HCT116 (cell line): ENCODE measurements around the gene CLTA. TPM values are rescaled to one million over a fixed set of nuclear protein-coding genes. Genes with fewer than 3 reads are reported as not detected.
"Not testable (repeated sequence)": the region's sequence is repeated elsewhere in the genome, so short reads cannot be mapped to it uniquely, and the experiment has no call there.

Experiments
- ATAC-seq: fragments of 200-7000 bp; cut with Tn5 transposase; 2 replicates; pipeline ENCODE4 v1.9.1; 2020; ENCODE audit warnings: mild to moderate bottlenecking, moderate library complexity
- BruUV-seq: library from RNA; stranded (reverse); fragments of 400-500 nt; replicated peaks from 2 replicates; lab custom pipeline; 2021; lab: Mats Ljungman, UMichigan
- CTCF ChIA-PET: fragments of 300-600 bp; sonication (Branson Sonifier 250); formaldehyde crosslinking; loops from one replicate; lab custom pipeline; 2021; ENCODE audit warnings: antibody characterized with exemption; lab: Charles Lee
- POLR2A ChIA-PET: fragments of 300-600, 350-600 bp; sonication (Branson Sonifier 250); formaldehyde crosslinking; loops from one replicate; lab custom pipeline; 2021; ENCODE audit warnings: antibody characterized with exemption; lab: Charles Lee
- RAD21 ChIA-PET, 2 experiments: fragments of 300-600 bp; sonication (Branson Sonifier 250); formaldehyde crosslinking; loops; one replicate each; lab custom pipeline; 2023; ENCODE audit warnings: low total read pairs in 2 of 2; ENCODE audit not compliant: uncharacterized antibody in 2 of 2, unreplicated experiment in 2 of 2, low non-redundant PET in 1 of 2; lab: Charles Lee
- DNase-seq: peaks from one replicate; pipeline ENCODE4 v3.0.0-alpha.2; 2010; ENCODE audit warnings: low read depth, low spot score
- H2AFZ ChIP-seq: fragments of 200-600 bp; shearing (Covaris generic), sonication (generic); 2 replicates; pipeline ENCODE4 v1.6.1; 2017; ENCODE audit warnings: low read depth, mixed run types, mixed read lengths, antibody characterized with exemption, low read length; ENCODE audit not compliant: poor library complexity, severe bottlenecking
- H3K27ac ChIP-seq: 2 replicates; pipeline ENCODE4 v1.5.1; 2012; ENCODE audit warnings: low read depth, low read length
- H3K27me3 ChIP-seq: fragments of 200-600 bp; sonication (generic); 2 replicates; pipeline ENCODE4 v1.6.1; 2016; ENCODE audit warnings: mixed run types, low read length, mixed read lengths; ENCODE audit not compliant: insufficient read depth
- H3K36me3 ChIP-seq, 2 experiments: fragments of 200-500 bp in 1 of 2; fragments of 200-600 bp in 1 of 2; sonication (Bioruptor generic) in 1 of 2; sonication (generic) in 1 of 2; 2 replicates each; pipeline versions ENCODE4 v1.5.1 to v1.6.1; 2014 to 2016; ENCODE audit warnings: low read length in 2 of 2, inconsistent platforms in 1 of 2, mixed read lengths in 1 of 2, mixed run types in 1 of 2; ENCODE audit not compliant: insufficient read depth in 2 of 2, control insufficient read depth in 1 of 2
- H3K4me1 ChIP-seq, 2 experiments: fragments of 200-600 bp in 1 of 2; sonication (generic) in 1 of 2; 2 replicates each; pipeline versions ENCODE4 v1.5.1 to v1.6.1; 2012 to 2017; ENCODE audit warnings: low read length in 2 of 2, inconsistent platforms in 1 of 2, mild to moderate bottlenecking in 1 of 2, mixed read lengths in 1 of 2, mixed run types in 1 of 2, moderate library complexity in 1 of 2; ENCODE audit not compliant: insufficient read depth in 2 of 2, control insufficient read depth in 1 of 2
- H3K4me2 ChIP-seq: fragments of 200-600 bp; sonication (generic); 2 replicates; pipeline ENCODE4 v1.6.1; 2017; ENCODE audit warnings: mixed run types, low read length, mixed read lengths
- H3K4me3 ChIP-seq, 2 experiments: fragments of 200-600 bp in 1 of 2; sonication (generic) in 1 of 2; replicated peaks in 1 of 2; 2 replicates each; pipeline ENCODE4 v1.5.1; 2011 to 2016; ENCODE audit warnings: low read length in 2 of 2, control low read depth in 1 of 2, low read depth in 1 of 2, mild to moderate bottlenecking in 1 of 2, mixed read lengths in 1 of 2, mixed run types in 1 of 2
- H3K79me2 ChIP-seq: fragments of 200-600 bp; sonication (generic); 2 replicates; pipeline ENCODE4 v1.6.1; 2017; ENCODE audit warnings: mild to moderate bottlenecking, mixed run types, low read length, moderate library complexity, mixed read lengths; ENCODE audit not compliant: insufficient read depth
- H3K9ac ChIP-seq: fragments of 200-600 bp; sonication (generic); 2 replicates; pipeline ENCODE4 v1.6.1; 2016; ENCODE audit warnings: low read length, mixed read lengths
- H3K9me2 ChIP-seq: fragments of 200-600 bp; sonication (generic), shearing (Covaris generic); 2 replicates; pipeline ENCODE4 v1.6.1; 2017; ENCODE audit warnings: mixed run types, mild to moderate bottlenecking, moderate library complexity; ENCODE audit not compliant: insufficient read depth
- H3K9me3 ChIP-seq, 2 experiments: fragments of 200-500 bp in 1 of 2; fragments of 200-600 bp in 1 of 2; sonication (Bioruptor generic) in 1 of 2; sonication (generic) in 1 of 2; 2 replicates each; pipeline ENCODE4 v1.6.1; 2014 to 2017; ENCODE audit warnings: low read length in 2 of 2, mixed read lengths in 2 of 2, inconsistent platforms in 1 of 2, low read depth in 1 of 2, mild to moderate bottlenecking in 1 of 2, mixed run types in 1 of 2, moderate library complexity in 1 of 2; ENCODE audit not compliant: control insufficient read depth in 1 of 2, insufficient read depth in 1 of 2
- H4K20me1 ChIP-seq: fragments of 200-600 bp; sonication (generic), shearing (Covaris generic); 2 replicates; pipeline ENCODE4 v1.6.1; 2017; ENCODE audit warnings: mixed run types, mild to moderate bottlenecking, moderate library complexity; ENCODE audit not compliant: insufficient read depth
- ATF3 ChIP-seq: IDR thresholded peaks from 2 replicates; pipeline ENCODE4 v1.6.1; 2012
- CBX3 ChIP-seq: IDR thresholded peaks from 2 replicates; pipeline ENCODE4 v1.6.1; 2012; ENCODE audit warnings: low read depth
- CTCF ChIP-seq, 3 experiments: fragments of 200-600 bp in 1 of 3; sonication (generic) in 1 of 3; IDR thresholded peaks in 2 of 3; conservative IDR thresholded peaks in 1 of 3; 2 replicates each; pipeline ENCODE4 v1.5.1; 2012 to 2017; ENCODE audit warnings: low read depth in 2 of 3, low read length in 2 of 3, antibody characterized with exemption in 1 of 3, borderline replicate concordance in 1 of 3, control low read depth in 1 of 3, mild to moderate bottlenecking in 1 of 3, mixed read lengths in 1 of 3, mixed run types in 1 of 3, moderate library complexity in 1 of 3; ENCODE audit not compliant: insufficient read depth in 1 of 3
- EGR1 ChIP-seq: IDR thresholded peaks from 2 replicates; pipeline ENCODE4 v1.6.1; 2012; ENCODE audit warnings: low read depth
- ELF1 ChIP-seq: IDR thresholded peaks from 2 replicates; pipeline ENCODE4 v1.6.1; 2012; ENCODE audit warnings: low read depth, borderline replicate concordance
- EZH2 ChIP-seq: fragments of 200-600 bp; sonication (generic); IDR thresholded peaks from 2 replicates; pipeline ENCODE4 v1.6.1; 2017; ENCODE audit warnings: antibody characterized with exemption, mixed run types
- EZH2phosphoT487 ChIP-seq: fragments of 200-600 bp; IDR thresholded peaks from 2 replicates; pipeline ENCODE4 v1.6.1; 2018; ENCODE audit warnings: antibody characterized with exemption, borderline replicate concordance
- MAX ChIP-seq: IDR thresholded peaks from 2 replicates; pipeline ENCODE4 v1.6.1; 2012
- POLR2A ChIP-seq: IDR thresholded peaks from 2 replicates; pipeline ENCODE4 v1.7.0; 2011; ENCODE audit warnings: borderline replicate concordance; ENCODE audit not compliant: insufficient read depth, insufficient read length; ENCODE audit errors: extremely low read depth
- POLR2AphosphoS5 ChIP-seq: IDR thresholded peaks from 2 replicates; pipeline ENCODE4 v1.6.1; 2011; ENCODE audit warnings: mild to moderate bottlenecking, low read depth, low read length, moderate library complexity
- RAD21 ChIP-seq: IDR thresholded peaks from 2 replicates; pipeline ENCODE4 v1.6.1; 2012; ENCODE audit warnings: low read depth, mild to moderate bottlenecking
- REST ChIP-seq: IDR thresholded peaks from 2 replicates; pipeline ENCODE4 v1.6.1; 2012; ENCODE audit warnings: low read depth
- SP1 ChIP-seq: IDR thresholded peaks from 2 replicates; pipeline ENCODE4 v1.6.1; 2012; ENCODE audit warnings: low read depth
- SRF ChIP-seq: IDR thresholded peaks from 2 replicates; pipeline ENCODE4 v1.6.1; 2012; ENCODE audit warnings: low read depth
- TCF7L2 ChIP-seq: IDR thresholded peaks from 2 replicates; pipeline ENCODE4 v1.7.0; 2011; ENCODE audit warnings: borderline replicate concordance, inconsistent platforms; ENCODE audit not compliant: insufficient read depth, insufficient read length; ENCODE audit errors: extremely low read depth
- YY1 ChIP-seq: IDR thresholded peaks from 2 replicates; pipeline ENCODE4 v1.6.1; 2011; ENCODE audit warnings: low read length, low read depth, moderate library complexity, mild to moderate bottlenecking; ENCODE audit not compliant: insufficient replicate concordance; ENCODE audit errors: extremely low read depth
- ZNF274 ChIP-seq: fragments of 200-500 bp; sonication (Bioruptor generic); IDR thresholded peaks from 2 replicates; pipeline ENCODE4 v1.6.1; 2014; ENCODE audit warnings: mild to moderate bottlenecking, low read depth, low read length, inconsistent platforms
- intact Hi-C: fragments of 100-400 bp; cut with micrococcal nuclease; formaldehyde crosslinking; loops from 2 replicates; pipeline ENCODE4 v1.10.0; 2022
- total RNA-seq: library from RNA; stranded (reverse); gene quantifications from one replicate; pipeline ENCODE4 v1.2.1, GENCODE V29; 2021; ENCODE audit not compliant: unreplicated experiment

The CLTA gene
- total RNA-seq, 1 experiment from 2014 or later, result 152 TPM

GRCh38 chr9:36237230-36237629, 46.5 kb downstream of the CLTA start:
- ChIA-PET POLR2A (no interaction called here), CTCF (no interaction called here), RAD21 (no interaction called here)
- DNase-seq (no peak), ATAC-seq (no peak)
- Histone ChIP-seq H3K9me3 (no peaks in the 10 kb centered on the region), H3K27ac (no peak overlapping the region), H3K4me1 (no peaks in the 10 kb centered on the region), H3K4me3 (no peak overlapping the region), H3K27me3 (no peaks in the 10 kb centered on the region), H3K9me2 (no peaks in the 10 kb centered on the region), H4K20me1 (no peaks in the 10 kb centered on the region), H2AFZ (no peak overlapping the region), H3K36me3 (no peaks in the 10 kb centered on the region), H3K4me2 (no peak overlapping the region), H3K9ac (no peak overlapping the region), H3K79me2 (no peaks in the 10 kb centered on the region)
- BruUV-seq, result no TSS peak
- intact Hi-C loops, result no loop called here
- TF ChIP-seq EGR1, result no peak
- no peak for TF ChIP-seq MAX
- no peak for TF ChIP-seq ATF3
- TF ChIP-seq TCF7L2, result no peak
- TF ChIP-seq ELF1, result no peak
- TF ChIP-seq CBX3, result no peak
- no peak for TF ChIP-seq EZH2phosphoT487
- no peak for TF ChIP-seq POLR2A
- TF ChIP-seq CTCF (IDR thresholded peaks at IDR 0.05 in 2 of 3, conservative IDR thresholded peaks at IDR 0.05 in 1 of 3; ENCODE audit: borderline replicate concordance in 1 of 3, insufficient read depth in 1 of 3, low read depth in 2 of 3, low read length in 2 of 3), result no peak
- TF ChIP-seq POLR2AphosphoS5, result no peak
- no peak for TF ChIP-seq RAD21
- no peak for TF ChIP-seq REST
- no peak for TF ChIP-seq SRF
- TF ChIP-seq YY1, result no peak
- TF ChIP-seq SP1, result no peak
- TF ChIP-seq ZNF274, result no peak
- no peak for TF ChIP-seq EZH2

- H3K79me2 ChIP-seq, CTCF ChIA-PET, POLR2A ChIA-PET, H3K9me3 ChIP-seq, H2AFZ ChIP-seq, H3K27me3 ChIP-seq, H3K9ac ChIP-seq, intact Hi-C loops, ATAC-seq, RAD21 ChIA-PET, BruUV-seq, H3K36me3 ChIP-seq, H3K27ac ChIP-seq, H4K20me1 ChIP-seq, H3K4me3 ChIP-seq, DNase-seq, H3K4me1 ChIP-seq, H3K4me2 ChIP-seq, H3K9me2 ChIP-seq: not testable (repeated sequence)
Measured at GRCh38 chr9:36239205-36239604, 48.5 kb downstream of the CLTA start.
